HTR-8/SVneo (cell line): ENCODE measurements around the gene PTBP3.
"Not testable (repeated sequence)": the region's sequence is repeated elsewhere in the genome, so short reads cannot be mapped to it uniquely, and the experiment has no call there.

Source experiments
- DNase-seq: peaks from one replicate; pipeline ENCODE4 v3.0.0; 2011; ENCODE audit warnings: low spot score, mixed read lengths; ENCODE audit not compliant: insufficient read length
- FAIRE-seq: peaks from 2 replicates; lab custom pipeline; 2011; peaks lifted over from hg19 to GRCh38; lab: Jason Lieb, UNC

Gene PTBP3

DNA sequence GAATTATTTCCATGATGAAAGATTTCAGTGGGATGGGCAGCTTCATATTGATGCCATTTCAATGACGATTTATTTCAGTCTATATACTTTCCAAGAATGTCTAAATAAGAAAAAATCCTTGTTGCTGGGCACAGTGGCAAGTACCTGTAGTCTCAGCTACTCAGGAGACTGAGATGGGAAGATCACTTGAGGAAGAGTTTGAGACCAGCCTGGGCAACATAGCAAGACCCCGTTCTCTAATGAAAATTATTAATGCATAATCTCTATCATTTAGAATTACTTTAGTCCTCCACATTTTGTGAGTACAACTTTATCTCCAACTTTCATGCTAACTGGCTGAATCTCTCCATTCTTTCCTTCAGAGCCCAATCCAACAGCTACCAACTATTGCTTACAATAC lies 52.5 kb downstream of the PTBP3 start:
- DNase-seq, result no peak
- FAIRE-seq, result no peak

DNA sequence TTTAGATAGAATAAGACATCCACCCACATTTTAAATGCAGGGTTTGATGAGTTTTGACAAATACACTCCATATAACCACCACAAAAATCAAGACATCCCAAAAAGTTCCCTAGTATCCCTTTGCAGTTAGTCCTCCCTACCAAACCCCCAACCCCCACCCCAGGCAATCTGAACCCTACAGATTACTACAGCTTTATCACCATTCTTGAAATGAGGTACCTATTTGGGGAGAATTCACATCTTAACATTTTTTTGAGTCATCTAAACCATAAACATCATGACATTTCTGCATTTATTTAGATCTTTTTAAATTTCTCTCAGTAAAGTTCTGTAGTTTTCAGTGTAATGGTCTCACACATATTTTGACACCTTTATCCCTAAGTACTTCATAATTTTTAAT lies 53.9 kb downstream of the PTBP3 start:
- no peak for FAIRE-seq
- no peak for DNase-seq

DNA sequence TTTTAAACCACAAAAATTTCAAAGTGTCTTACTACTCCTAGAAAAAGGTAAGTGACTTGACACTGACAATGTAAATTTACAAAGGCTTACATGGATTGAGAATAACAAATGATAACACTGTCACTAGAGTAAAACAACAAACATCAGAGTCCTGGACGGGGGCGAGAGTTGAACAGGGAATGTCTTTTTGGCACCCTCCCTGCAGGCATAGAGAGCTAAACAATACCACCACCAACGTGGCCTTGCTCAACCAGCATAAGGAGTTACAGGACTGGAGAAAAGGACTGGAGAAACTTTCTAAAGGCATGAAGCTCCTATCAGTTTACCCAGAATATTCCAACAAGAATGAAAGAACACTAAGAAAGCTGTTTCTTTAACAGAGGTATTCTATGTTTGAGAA lies 55.3 kb downstream of the PTBP3 start:
- DNase-seq, result no peak
- no peak for FAIRE-seq

DNA sequence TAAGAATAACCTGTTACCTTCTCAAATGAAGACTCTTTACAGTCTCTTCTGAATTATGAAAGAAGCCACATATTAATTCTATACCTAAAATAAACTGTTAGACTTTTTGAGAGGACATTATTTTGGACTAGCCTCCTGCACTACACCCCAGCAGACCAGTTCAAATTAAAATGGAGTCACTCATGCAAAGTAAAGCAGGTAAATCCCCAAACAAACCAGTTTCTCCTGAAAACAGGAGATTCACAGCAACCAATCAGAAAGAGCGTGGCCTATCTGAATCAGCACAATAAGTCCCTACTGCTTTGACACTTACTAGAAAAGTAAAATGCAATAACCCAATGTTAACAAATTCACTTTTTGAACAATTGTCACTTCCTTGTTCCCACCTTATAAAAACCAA lies 58.8 kb downstream of the PTBP3 start:
- DNase-seq (no peak), FAIRE-seq (no peak)

DNA sequence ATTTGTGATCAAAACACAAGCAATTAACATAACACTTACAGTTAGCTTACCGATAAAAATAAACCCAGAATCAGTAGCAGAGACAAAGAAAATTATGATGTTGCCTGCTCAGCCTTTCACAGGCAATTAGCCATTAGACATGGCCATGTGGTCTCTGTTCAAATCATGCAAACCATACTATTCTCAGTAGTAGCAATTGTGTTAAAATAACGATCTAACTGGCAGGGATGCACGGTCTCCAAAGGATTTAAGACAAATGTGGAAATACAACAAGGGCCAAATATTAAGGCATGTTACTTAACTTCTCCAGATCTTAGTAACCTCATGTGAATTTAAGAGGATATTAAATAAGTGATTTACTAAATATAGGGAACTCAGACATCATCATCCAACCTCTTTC lies 59.5 kb downstream of the PTBP3 start:
- FAIRE-seq, result no peak
- no peak for DNase-seq

DNA sequence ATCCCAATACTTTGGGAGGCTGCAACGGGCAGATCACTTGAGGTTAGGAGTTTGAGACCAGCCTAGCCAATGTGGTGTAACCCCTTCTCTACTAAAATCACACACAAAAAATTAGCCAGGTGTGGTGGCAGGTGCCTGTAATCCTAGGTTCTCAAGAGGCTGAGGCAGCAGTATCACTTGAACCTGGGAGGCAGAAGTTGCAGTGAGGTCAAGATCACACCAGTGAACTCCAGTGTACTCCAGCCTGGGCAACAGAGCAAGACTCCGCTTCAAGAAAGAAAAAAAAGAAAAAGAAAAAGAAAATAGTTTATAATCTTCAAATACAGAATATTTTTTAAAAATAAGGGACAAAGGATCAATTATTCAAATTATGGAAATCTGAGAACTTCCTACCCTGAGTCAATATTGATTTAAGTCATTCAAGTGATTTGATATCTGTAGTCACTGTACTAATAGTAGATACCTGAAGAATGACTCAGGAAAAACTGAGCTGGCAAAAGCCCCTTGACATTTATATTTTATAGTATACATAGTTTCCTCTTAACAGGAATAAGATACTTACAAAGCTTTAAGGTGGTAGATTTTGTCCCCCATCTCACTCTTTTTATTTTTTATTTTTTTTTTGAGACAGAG lies 61.8 kb downstream of the PTBP3 start:
- no peak for FAIRE-seq

DNA sequence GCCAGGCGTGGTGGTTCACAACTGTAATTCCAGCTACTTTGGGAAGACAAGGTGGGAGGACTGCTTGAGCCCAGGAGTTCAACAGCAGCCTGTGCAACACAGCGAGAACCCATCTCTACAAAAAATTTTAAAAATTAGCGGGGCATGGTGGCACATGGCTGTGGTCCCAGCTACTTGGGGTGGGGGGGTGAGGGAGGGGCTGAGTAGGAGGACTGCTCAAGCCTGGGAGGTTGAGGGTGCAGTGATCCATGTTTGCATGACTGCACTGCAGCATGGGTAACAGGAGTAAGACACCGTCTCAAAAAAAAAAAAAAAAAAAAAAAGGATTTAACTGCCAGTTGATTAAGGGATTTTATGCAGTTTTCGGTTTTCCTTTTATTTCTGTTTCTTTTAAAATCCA lies 65.0 kb downstream of the PTBP3 start:
- no peak for FAIRE-seq
- no peak for DNase-seq

More for the DNA sequence above, 61.8 kb downstream of the PTBP3 start:
- DNase-seq, result no peak

DNA sequence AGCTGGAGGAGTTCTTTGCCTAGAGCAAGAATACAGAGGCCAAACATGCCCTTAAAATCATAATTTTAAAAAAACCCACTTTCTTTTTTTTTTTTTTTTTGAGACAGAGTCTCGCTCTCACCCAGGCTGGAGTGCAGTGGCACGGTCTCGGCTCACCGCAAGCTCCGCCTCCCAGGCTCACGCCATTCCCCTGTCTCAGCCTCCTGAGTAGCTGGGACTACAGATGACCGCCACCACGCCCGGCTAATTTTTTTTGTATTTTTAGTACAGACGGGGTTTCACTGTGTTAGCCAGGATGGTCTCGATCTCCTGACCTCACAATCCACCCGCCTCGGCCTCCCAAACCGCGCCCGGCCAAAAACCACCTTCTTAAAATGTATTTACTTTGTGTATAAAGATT lies 66.3 kb downstream of the PTBP3 start:
- not testable (repeated sequence) for DNase-seq, FAIRE-seq

DNA sequence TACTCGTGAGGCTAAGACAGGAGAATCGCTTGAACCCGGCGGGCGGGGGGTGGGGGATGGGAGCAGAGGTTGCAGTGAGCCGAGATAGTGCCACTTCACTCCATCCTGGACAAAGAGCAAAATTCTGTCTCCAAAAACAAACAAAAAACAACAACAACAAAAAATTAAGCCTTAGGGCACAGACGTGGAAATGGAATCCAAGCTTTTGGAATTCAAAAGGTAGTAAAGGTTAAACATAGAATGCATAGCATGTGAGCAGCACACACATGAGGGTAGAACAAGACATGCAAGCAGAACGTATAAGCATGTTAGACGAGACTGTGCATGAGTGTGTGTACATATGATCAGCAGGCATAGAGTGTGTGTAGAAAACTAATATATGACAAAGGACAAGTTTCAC lies 68.0 kb downstream of the PTBP3 start:
- DNase-seq (no peak), FAIRE-seq (peak; percentile 26)

DNA sequence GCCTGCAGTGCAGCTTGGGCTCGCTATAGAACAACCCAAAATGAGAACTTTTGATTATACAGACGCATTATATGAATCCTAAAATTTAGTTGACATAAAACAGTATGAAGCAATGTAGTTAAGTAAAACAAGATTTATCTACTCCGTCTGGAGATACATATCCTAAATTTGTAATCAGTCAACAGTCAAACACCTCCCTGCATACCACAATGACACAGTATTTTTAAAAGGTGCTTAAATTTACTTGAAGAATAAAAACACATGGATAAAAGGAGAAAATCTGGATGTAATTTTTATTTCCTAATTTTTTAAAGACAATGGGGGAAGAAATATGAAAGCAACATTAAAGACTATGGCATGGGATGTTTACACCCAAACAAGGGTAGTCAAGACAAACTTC lies 70.8 kb downstream of the PTBP3 start:
- DNase-seq, result no peak
- FAIRE-seq, result no peak

DNA sequence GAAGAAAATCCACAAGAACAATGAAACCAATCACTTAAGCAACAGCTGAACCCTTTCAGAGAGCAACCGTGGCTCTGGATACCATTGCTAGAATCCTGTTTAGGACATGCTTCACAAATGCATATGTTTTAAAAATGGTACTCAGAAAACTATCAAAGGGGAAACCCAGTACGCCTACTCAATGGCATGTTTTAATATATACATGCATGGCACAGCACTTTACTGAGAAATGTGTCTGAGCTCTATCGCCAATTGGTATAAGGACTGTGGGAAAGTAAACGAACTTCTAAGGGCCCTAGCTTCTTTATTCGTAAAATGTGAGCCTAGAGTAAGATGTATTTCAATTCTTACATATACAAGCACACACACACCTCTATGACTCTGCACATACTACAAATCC lies 72.3 kb downstream of the PTBP3 start:
- no peak for DNase-seq

DNA sequence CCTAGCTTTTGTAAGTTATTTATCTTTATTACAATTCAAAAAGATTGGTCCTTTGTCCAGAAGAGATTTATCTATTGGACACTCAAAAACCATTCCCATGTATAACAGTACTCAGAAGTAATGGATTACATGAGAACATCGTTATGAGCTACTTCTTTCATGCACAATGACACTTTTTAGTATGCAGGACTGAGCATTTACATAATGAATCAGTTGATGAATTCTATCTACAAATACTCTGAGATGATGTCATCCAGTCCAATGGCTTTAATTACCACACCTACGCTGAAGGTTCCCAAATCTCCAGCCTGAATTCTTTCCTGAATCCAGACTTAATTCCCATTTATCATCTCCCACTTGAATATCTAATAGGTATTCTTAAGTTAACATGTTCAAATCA lies 75.3 kb downstream of the PTBP3 start:
- no peak for DNase-seq
- FAIRE-seq, result no peak

More for the DNA sequence above, 72.3 kb downstream of the PTBP3 start:
- no peak for FAIRE-seq

DNA sequence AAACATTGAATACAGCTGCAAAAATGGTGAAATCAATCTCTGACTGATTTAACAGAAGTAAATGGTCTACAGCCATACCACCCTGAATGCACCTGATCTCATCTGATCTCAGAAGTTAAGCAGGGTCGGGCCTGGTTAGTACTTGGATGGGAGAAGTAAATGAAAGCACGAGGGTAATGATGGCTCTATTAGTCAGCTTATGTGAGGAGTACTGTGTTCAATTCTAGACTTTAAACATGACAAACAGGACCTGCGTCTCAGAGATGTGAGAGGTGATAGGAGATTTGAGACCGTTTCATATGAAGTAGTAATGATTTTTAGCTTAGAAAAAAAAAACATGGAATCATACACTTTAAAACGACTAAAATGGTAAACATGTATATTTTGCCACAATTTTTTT lies 81.2 kb downstream of the PTBP3 start:
- FAIRE-seq, result no peak

DNA sequence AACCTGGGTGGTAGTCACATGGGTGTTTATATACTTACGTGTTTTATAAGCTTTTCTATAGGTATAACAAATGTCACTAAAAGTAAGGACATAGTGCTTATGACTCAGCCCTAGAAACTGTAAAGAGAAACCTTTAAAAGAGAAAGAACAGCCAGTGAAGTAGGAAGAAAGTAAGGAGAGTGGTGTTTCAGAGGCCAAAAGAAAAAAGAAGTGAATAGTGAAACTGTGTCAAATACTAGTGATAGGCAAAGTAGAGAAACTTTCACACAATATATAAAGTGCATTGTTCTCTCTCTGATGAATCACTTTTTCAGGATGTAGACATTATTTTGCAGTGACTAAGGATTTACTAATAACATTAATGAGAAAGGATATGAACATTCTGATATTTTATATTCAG lies 84.1 kb downstream of the PTBP3 start:
- no peak for DNase-seq
- FAIRE-seq, result no peak

More for the DNA sequence above, 81.2 kb downstream of the PTBP3 start:
- no peak for DNase-seq

DNA sequence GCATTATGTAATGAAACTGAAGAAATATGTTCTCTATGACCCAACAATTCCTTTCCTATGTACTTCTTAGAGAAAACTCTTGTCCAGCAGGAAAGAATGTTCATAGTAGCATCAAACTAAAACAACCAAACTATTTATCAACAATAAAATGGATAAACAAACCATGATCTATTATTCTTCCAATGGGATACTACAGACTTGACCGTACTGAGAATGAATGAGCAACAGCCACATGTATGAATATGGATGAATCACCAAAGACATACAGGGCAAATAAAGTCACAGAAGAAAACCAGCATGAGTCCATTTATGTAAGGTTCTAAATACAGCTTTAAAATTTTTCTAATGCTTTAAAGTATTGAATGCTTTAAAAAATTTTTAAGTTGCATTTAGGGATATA lies 84.7 kb downstream of the PTBP3 start:
- DNase-seq (no peak), FAIRE-seq (no peak)

DNA sequence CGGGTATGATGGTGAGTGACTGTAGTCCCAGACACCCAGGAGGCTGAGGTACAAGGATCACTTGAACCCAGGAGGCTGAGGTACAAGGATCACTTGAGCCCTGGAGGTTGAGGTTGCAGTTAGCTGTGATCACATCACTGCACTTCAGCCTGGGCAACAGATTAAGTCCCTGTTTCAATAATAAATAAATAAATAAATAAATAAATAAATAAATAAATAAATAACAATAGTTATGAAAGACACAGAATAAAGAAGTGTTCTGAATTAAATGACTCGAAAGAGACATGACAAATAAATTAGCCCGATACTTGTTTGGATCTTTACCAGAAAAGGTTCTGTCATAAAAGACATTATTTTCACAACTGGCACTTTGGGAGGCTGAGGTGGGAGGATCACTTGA lies 86.3 kb downstream of the PTBP3 start:
- DNase-seq, result no peak
- FAIRE-seq, result no peak

DNA sequence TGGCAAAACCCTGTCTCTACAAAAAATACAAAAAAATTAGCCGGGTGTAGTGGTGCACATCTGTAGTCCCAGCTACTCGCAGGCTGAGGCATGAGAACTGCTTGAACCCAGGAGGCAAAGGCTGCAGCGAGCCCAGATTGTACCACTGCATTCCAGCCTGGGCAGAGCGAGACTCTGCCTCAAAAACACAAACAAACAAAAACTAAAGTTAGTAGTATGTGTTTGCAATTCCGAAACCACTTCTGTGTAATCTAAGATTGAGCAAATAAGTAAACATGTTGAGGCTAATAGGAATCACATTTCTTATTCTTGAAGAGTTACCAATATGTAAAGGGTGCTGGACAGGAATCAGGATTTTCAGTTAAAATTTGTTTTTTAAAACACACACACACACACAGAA lies 88.3 kb downstream of the PTBP3 start:
- DNase-seq, result no peak

DNA sequence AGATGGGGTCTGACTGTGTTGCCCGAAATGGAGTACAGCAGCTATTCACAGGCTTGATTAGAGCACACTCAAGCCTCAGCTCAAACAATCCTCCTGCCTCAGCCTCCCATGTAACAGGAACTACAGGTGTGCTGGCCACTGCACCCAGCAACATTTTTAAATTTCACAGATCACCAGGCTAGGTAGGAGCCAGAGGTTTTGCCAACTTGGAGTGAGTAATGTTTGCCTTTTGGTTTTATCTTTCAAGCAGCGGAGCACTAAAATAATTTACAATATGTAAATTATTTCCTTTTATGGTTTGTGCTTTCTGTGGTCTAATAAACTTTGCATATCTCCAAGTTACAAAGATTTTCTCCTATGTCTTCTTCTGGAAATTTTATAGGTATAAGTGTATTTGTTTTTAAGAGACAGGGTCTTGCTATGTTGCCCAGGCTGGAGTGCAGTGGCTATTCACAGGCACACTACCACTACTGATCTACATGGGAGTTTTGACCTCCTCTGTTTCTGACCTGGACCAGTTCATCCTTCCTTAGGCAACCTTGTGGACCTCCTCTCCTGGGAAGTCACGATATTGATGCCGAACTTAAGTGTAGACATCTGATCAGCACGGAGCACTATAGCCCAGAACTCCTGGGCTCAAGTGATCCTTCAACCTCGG lies 91.1 kb downstream of the PTBP3 start:
- FAIRE-seq (no peak), DNase-seq (no peak)

More for the DNA sequence above, 88.3 kb downstream of the PTBP3 start:
- FAIRE-seq, result no peak

DNA sequence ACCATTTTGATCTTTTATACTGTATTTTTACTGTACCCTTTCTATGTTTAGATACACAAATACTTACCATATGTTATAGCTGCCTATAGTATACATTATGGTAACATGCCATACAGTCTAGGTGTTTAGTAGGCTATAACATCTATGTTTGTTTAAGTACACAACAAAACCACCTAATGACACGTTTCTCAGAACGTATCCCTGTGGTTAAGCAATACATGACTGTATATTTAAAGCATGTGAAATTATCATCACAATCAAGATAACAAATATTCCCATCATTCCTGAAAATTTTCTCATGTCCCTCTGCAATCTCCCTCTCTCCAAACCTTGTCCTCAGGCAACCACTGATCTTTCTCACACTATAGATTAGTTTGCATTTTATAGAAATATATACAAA lies 91.9 kb downstream of the PTBP3 start:
- FAIRE-seq, result no peak
- no peak for DNase-seq

DNA sequence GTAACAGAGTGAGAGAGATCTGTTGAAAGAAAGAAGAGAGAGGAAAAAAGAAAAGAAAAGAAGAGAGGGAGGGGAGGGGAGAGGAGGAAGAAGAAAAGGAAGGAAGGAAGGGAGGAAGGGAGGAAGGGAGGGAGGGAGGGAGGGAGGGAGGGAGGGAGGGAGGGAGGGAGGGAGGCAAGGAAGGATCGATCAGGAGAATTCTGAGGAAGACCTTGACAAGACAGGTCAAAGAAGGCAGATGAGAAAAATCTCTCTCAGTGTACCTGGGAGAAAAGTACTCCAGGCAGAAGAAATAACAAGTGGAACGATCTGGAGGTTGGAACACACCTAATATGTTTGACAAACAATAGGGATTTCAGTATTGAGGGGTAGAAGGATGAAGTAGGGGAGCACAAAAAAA lies 93.7 kb downstream of the PTBP3 start:
- DNase-seq (no peak), FAIRE-seq (no peak)

DNA sequence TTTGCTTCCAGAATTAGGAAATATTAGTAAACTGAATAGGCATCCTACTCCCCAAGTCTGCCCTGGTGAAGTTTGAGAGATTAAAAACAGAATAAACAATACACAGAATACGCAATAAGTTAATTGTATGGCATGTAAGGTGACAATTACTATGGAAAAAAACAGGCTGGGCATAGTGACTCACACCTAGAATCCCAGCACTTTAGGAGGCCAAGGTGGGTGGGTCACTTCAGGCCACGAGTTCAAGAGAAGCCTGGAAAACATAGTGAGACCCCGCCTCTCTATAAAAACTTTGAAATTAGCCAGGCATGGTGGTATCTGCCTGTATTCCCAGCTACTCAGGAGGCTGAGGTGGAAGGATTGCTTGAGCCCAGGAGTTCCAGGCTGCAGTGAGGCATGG lies 94.1 kb downstream of the PTBP3 start:
- FAIRE-seq (no peak), DNase-seq (no peak)

DNA sequence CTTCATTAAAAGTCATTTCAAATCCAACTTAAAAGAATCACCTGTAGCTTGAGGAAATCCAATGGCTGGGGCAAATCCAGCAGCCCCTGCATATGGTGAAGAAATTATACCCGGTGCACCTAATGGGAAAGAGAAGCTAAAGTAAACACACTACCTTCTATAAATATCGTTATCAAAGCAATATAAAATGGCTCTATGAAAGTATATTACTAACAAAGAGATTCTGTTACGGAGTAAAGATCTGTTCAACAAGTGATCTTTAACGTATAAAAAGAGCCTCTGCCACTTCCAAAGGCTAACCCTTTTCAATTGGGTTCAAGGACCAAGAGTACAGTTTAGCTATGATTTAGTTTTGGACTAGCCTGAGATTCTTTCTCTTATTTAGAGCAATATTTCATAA lies 98.6 kb downstream of the PTBP3 start:
- FAIRE-seq (no peak), DNase-seq (no peak)
